Activated CD4-positive, alpha-beta T cell treated with anti-CD3 and anti-CD28 coated beads for 24 hours (primary cell): ENCODE measurements around the gene ITGB7.

Experiments used
- DNase-seq, 2 donors: peaks; one replicate each; pipeline ENCODE4 v3.0.0-alpha.2; 2020; ENCODE audit warnings: low read depth in 2 of 2

Gene ITGB7

DNA sequence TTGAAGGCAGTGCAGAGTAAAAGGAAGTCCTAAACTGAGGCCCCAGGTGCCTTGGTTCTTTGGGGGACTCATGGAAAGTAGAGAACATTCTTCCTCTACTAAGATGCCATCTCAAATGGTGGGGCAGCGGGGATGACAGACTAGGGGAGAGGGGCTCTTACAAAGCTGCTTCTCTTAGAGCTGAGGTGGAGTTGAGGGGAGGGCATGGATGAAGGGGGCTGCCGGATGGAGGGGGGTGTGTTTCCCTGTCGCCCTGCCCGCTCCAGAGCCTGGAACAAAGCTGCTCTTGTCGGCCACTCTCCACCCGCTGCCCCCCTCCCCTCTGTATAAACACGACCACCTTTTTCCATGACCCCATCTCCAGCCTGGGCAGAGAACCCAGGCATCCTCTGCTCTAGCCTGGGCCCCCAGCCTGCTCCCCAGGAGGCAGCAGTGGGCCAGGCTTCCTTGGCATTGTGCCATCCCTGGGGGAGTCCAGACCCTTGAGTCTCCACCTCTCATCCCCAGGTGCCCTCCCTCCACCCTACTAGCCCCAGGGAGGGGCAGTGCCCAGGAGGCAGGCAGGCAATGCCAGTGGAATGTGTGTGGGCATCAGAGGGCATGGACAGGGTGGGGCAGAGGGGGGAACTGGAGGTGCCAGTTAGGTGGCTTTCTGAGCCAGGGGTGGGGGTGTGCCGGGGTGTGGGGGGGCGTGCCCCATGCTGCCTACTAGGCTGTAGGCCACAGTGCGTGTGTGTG is 23.2 kb upstream of the ITGB7 start:
- DNase-seq, result no peak

DNA sequence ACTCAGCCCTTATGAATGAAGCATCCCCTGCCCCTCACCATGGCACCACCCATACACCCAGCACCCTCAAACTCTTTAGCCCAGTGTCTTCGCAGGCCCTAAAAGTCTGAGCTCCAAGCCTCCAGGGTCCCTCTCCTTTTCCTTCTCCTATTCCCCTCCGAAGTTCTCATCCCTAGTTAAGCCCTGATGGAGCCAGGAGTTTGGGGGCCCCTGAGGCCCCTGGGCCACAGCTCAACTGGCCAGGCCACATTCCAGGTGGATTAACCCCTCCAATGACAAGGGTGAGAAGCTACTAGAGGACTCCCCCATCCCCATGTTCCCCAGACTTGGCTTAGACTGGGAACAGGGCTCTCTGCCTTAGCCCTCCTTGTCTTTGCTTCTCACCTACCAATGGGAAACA is 22.4 kb upstream of the ITGB7 start:
- no peak for DNase-seq

DNA sequence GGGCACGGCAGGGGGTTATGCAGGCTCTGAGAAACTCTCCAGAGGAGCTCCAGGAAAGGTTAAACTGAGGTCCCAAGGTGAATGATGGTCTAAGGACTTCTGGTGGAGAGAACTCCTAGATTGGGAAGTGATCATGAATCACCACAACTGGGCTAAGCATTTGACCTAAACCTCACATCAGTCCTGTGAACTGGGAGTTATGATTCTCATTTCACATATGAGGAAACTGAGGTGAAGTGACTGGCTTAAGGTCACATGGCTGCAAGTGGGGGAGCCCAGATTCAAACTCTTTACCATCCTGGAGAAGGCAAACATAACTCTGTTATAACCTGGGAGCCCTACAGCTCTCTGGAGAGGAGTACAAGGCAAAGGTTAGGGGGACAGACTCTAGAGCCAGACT is 20.8 kb upstream of the ITGB7 start:
- no peak for DNase-seq

DNA sequence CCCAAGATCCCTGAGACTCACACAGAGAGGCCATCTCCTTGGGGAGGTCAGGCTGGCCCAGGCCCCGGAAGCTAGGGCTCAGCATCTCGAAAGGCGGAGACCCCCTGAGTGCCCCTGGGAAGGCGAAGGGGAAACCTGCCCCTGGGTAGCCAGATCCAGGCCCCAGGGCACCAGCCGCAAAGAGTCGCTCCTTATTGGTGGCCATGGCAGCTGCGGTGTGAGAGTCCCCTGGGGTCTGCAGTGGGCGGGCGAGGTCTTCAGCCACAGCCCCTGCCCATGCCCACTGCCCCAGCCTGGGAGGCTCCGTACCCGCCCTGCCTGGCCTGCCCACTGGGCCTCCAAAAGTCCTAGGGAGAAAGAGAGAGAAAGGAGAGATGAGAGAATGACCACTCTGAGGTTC is 20.3 kb upstream of the ITGB7 start:
- no peak for DNase-seq

DNA sequence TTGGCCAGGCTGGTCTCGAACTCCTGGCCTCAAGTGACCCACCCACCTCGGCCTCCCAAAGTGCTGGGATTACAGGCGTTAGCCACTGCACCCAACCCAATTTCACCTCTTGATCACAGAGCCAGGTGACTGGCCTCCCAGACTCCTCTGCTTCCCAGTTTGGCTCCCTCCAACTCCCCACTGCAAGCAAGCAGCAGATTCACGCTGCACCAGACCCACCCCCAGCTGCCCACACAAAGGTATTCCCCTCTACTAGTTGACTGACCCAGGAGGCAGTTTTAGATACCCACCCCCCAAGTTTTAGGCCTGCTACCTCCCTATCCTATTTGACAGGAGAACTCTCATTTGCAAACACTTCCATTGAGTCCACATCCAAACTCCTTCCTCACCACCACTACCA is 19.8 kb upstream of the ITGB7 start:
- DNase-seq, result no peak

DNA sequence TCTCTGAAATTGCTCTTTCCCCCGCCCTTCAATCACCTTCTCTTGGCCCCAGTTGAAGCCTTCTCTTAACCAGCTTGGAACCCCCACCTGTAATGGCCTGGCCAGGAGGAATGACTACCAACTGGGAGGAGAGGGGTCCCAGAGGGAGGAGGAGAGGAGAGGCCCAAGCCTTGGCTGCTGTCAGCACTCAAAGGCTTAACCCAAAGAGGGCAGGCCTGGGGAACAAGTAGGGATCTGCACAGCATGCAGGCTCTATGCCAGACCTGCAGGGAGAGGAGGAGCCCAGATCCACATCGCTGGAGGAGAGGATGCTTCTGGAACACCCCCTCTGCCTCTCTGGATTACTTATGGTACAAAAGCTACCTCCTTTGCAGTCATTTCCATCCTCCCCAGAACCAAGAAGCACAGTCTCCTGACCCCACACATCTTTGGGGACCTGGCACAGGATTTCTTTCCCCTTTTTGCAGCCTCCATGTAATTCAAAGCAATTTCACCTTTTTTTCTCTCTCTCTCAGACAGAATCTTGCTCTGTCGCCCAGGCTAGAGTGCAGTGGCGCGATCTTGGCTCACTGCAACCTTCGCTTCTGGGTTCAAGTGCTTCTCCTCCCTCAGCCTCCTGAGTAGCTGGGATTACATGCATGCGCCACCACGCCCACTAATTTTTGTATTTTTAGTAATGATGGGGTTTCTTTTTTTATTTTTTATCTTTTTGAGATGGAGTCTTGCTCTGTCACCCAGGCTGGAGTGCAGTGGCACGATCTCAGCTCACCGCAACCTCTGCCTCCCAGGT is 18.8 kb upstream of the ITGB7 start:
- no peak for DNase-seq

DNA sequence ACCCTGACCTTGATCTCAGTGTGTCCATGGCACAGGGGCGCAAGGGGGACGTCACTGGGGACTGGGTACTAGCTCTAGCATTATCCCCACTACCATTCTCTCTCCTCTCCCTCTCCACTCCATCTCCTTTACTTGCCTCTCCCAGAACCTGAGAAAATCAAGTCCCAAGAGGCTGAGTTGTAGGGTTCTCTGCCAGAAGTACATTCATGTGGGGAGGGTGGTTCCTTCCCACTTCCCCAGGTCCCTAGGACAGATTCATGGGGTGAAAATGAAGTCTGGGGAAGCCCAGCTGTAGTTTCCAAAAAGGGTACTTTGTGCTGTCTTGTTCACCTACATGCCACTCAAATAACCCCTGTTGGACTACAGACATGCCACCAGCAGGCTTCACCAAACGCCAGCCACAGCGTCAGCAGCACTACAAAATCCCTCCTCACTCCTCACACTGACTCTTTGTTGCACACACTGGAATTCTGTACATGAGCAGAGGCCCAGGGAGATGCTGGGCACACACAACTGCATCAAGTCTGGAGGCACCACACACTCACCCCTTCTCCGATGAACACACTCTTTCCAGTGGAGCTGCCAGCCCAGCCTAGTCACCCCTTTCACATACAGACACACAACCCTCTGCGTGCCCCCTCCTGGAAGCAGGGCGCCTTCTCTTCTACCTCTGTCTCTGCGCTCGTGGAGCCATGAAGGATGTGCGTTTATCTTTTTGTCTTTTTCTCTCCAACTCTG is 18.0 kb upstream of the ITGB7 start:
- no peak for DNase-seq

DNA sequence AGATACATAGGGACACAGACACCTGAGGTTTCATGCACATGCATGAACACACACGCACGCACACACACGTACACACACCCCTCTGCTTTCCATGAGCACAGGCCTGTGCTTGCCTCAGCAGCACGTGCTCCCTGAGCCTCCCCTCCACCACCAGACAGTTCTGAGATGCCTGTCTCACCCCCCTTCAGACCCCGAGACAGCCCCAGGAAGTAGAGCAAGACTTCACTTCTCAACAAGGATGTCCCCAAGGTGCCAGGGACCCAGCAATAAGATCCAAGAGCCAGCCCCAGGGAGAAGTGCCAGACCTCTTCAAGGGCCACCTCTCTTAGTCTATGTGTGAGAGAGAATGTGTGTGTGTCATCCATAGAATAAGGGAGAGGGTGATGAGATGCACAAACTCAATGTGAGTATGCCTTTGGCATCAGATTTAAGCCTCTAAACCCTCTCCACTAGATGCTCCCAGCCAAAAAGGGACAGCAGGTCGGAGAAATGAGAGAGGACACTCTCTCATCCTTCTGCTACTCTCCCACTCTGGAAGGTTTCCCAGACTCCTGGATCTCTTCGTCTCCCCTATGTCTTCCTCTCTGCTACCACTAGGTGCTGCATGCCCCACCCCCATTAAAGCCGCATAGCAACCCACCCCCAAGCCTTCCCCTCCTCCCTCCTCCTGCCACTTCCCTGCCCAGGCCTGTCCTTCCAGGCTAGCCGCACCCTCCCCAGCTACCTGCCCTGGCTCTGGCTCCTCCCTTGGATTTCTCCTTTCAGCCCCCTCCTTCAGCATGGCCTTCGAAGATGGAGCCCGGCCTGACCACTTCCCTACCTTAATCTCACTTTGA is 17.2 kb upstream of the ITGB7 start:
- no peak for DNase-seq

DNA sequence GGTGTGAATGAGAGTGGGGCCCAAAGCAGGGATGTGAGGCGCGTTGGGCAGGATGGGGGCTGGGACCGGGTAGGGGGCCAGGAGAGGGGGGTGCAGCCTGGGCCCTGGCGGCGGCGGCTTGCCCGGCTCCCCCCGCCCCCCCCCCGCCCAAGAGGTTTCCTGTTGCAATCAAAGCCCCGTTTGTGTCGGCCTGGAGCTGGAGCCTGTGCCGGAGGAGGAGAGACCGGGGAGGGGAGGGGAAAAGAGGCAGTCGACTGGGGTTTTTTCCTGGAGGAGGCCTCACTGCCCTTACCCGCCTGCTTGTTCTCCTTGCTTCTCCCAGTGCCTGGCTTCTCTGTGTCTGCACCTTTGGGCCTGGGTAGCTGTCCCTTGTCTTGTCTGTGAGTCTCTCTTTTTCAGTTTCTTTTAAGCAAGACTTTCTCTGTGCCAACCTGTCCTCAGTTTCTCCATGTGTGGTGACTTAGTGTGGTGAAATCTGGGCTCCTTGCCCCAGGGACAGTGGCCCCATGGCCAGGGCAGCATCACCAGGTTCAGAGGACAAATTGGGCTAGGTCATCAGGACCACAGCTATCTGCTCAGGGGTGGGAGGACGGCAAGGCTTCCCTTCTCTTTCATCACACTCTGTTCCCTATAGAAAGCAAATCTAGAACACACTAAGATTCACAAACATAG is 16.5 kb upstream of the ITGB7 start:
- DNase-seq, result no peak

DNA sequence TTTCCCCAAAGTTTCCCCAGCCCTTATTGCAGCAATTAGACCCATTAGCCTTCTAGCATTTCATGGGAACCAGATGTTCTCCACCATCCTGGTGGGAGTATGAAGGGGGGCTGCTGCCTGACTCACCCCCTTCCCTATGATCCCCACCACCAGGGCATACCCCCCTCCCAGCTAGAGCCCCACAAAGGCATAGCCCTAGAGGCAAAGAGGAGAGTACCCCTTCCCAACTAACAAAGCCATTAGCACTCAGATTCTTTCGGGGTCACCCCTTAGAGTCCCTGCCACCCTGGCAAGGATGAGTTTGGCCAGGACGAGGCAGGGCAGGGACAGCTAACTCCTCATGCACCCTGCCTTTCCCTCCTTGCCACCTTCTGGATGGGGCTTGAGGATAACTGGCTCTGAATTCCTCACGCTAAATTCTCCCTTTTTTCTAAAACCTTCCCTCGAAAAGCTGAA is 15.8 kb upstream of the ITGB7 start:
- no peak for DNase-seq

DNA sequence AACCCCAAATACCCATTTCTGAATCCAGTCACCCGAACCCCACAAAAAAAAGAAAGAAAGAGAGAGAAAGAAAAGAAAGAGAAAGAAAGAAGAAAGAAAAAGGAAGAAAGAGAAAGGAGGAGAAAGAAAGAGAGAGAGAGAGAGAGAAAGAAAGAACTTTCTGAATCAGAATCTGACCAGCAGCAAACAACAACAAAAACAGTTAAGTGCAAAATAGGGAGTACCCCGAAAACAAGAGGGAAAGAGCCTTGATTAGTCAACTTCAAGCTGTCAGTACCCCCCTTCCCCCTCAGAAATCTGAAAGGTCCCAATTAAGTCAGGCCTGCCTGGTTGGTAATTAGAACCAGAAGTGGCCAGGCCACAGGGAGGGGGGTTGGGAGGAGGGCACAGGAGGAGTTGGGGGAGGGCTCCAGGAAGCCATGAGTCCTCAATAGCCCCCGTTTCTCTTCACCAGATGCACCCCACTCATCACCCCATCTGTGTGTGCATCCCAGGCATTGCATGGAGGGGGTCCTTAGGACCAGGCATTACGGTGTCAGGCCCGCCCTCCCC is 15.2 kb upstream of the ITGB7 start:
- no peak for DNase-seq

DNA sequence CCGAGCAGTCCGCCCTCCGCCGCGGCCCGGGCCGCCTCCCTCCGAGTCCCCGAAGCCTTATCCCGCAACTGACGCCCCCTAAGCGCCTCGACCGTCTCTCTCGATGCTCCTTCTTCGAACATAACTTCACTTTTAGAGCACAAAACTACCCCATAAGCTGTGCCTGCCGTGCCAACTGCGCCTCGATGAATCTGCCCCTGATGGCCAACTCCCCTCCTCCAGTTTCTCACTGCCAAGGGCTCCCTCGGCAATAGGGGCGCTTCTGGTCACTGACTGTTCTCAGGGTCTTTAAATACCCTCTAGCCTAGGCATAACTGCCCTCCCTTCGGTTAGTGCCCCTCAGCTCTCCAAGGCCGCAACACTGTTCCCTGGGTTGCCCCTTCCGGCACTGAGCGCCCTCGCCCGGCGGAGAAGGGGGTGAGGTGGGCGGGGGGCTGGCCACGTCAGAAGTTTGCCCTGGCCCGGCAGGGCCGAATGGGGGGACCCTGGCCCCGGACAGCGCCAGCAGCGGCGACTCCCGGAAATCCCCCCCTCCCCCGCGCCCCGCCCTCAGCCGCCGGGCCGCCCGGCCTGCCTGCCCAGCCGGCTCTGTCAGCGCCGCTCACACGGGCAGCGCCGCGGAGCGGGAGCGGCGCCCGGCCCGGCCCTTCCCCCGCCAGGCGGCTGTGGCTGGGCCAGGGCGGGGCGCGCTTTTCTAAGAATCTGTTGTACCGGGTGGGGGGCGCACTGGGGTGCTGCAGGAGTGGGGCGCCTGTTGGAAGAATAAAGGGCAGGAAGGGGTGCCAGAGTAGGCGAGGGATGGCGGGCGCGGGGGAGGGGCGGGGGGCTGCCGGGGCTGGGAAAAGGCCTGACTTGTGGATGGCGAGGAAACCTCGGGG is 14.4 kb upstream of the ITGB7 start:
- no peak for DNase-seq

DNA sequence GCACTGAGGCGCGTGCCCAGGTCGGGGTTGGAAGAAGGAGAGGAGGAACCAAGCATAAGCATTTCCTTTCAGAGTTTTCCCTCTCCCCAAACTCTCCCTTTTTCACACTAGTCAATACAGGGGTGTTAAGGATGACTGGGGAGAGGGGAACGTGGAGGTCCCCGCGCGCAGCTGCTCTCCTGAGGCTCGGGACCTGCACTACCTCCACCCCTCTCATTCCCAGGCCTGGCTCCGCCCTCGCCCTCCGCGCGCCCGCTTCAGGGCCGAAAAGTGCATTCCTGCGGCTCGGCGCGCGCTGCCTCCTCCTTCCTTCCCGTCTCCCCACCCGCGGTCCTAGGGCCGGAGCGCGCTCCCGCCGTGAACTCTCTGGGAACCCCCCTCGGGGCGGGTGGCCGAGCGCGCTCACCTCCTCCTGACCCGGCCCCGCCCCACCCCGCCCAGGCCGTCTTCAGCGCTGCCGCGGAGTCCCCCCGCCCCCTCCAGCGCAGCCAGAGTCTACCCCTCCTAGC is 13.7 kb upstream of the ITGB7 start:
- DNase-seq, result peak; percentile 61 to 76

DNA sequence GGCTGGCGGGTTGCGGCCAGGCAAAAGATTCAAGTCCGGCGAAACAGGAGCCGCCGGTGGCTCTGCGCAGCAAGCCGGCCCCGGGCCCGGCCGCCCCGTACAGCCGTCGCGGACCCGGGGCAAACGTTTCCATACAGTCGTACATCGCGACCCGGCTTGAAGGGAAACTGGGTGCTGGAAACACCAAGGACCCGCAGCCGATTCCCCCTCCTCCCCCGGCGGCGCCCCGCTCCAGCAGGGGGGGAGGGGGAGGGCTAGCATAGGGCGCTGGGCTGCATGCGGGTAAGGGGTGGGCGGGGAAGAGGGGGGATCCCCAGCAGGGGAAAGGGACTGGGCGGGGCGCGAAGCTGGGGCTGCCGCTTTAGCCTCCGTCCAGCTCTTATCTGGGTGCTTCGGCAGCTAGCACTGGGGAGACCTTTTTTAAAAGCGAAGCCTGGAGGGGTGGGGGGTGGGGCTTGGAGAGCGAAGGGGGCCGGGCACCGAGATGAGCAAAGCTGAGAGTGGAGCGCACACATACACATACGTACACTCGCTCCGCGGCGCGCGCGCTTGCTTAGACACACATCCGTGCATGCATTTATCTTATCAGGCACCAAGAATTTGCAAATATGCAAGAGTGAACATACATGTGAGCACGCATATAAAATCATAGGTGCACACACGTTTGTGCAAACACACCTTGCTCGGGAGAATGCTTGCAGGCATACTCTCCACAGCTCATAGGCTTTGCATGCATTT is 13.1 kb upstream of the ITGB7 start:
- DNase-seq, result peak; percentile 53 to 60

DNA sequence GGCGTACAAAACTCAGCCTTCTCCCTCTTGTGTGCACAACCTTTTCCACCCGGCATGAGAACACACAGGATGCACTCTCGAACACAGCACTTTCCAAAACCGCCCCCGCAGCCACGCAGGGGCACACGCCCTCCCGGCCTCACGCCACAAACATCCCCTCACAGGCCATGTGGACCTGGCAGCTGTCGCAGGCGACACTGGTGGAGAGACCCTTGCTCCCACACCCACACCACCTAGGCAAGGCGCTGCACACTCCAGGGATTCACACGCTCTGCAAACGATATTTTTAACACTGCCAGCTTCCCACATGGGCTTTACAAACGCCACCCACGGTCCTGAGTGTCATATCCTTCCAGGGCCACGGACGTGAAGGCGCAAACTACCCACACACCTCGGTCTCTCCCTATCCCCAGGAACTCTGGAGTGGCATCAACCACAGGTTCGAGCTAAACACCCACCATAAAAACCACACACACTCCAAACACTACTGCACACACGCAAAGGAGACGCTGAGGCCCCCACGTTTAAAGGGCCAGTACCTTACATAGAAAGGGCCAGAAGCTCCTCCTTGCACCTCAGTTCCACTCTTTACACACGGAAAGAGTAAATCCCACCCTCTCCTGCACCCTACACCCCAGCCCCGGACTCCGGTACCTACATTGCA is 12.4 kb upstream of the ITGB7 start:
- DNase-seq, result peak; percentile 53 to 62

DNA sequence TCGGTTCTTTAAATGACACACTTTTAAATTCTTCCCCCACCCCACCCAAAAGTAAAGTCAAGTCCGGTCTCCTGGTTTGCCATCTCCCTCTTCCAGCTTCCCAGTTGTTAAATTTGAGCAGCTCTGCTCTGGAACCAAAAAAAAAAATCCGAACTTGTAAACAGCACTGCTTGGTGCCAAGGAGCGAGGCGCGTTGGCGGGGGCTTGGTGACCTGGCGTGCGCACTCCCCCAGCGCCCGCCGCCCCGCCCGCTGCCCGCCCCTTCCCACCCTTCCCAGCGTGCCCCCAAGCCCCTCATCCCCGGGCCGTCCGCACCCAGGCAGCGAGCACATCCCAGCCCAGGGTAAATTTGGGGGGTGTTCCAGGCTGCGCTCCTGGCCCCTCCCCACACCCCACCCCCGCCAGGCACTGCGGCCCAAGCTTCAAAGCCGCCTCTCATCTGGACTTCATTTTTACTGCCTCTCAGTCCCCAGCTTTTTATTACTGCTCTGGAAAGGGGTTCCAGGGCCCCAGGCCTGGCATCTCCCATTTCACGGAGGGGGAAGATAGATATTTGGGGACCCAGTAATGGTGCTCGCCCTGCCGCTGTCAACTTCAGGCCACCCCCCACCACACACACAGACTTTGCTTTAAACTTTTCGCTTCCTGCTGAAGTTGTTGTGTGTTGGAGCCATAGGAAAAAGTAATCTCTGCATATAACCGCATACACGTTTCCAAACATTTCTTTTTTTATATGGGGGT is 11.7 kb upstream of the ITGB7 start:
- no peak for DNase-seq

DNA sequence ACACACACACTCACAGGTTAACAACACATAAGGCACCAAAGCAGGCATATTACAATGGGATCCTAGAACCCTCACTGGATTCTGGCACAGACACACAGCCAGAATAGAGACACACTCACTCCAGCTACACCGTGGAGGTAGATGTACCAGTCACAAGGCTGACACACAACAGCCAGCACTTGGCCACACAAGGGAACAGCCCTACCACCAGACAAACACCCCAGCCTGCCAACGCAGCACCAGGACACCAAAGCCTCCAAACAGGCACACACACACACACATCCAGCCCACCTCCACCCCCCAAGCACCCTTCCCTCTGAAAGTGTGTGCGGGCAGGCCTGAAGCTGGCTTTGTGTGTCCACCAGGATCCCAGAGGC is 10.9 kb upstream of the ITGB7 start:
- DNase-seq, result no peak
